Measurements from ENCODE around the gene MKNK2. TPM values are rescaled to one million over a fixed set of nuclear protein-coding genes. Genes with fewer than 3 reads are reported as not detected.
"Not testable (repeated sequence)": the region's sequence is repeated elsewhere in the genome, so short reads cannot be mapped to it uniquely, and the experiment has no call there.

MKNK2 gene
- total RNA-seq, 2 donors from 2014 or later: 90.3 to 107 TPM

GRCh38 chr19:2089001-2089711, 38.1 kb upstream of the MKNK2 start:
- peak overlapping the region; percentile 28 to 62 for H3K27ac ChIP-seq
- H3K36me3 ChIP-seq: no peaks in the 10 kb centered on the region
- TF ChIP-seq CTCF (IDR thresholded peaks at IDR 0.05): no peak
- H3K4me1 ChIP-seq: peaks cover 0 to 63% of the 10 kb centered on the region in 2 donors
- no peaks in the 10 kb centered on the region for H3K9me3 ChIP-seq
- no peak for DNase-seq (ENCODE audit: low spot score)
- no peaks in the 10 kb centered on the region for H3K27me3 ChIP-seq
- no peak overlapping the region for H3K4me3 ChIP-seq

- peak overlapping the region; percentile 5 to 7 for H3K27ac ChIP-seq
- no peaks in the 10 kb centered on the region for H3K27me3 ChIP-seq
- H3K4me1 ChIP-seq: peaks cover 0 to 62% of the 10 kb centered on the region in 2 donors
- H3K36me3 ChIP-seq: no peaks in the 10 kb centered on the region
- TF ChIP-seq CTCF (IDR thresholded peaks at IDR 0.05): no peak
- H3K9me3 ChIP-seq: no peaks in the 10 kb centered on the region
- no peak for DNase-seq (ENCODE audit: low spot score)
- no peak overlapping the region for H3K4me3 ChIP-seq
Observed at GRCh38 chr19:2087621-2088100, 36.6 kb upstream of the MKNK2 start.

GRCh38 chr19:2086695-2087620, 35.9 kb upstream of the MKNK2 start:
- not testable (repeated sequence) for DNase-seq (ENCODE audit: low spot score); H3K4me3 ChIP-seq; H3K27me3 ChIP-seq; H3K36me3 ChIP-seq; H3K9me3 ChIP-seq
- peaks cover 0 to 57% of the 10 kb centered on the region in 2 donors for H3K4me1 ChIP-seq
- H3K27ac ChIP-seq: peak overlapping the region in 1 of 2 donors; percentile 7

GRCh38 chr19:2084993-2085720, 34.1 kb upstream of the MKNK2 start:
- no peaks in the 10 kb centered on the region for H3K36me3 ChIP-seq
- peak; percentile 76 for DNase-seq (ENCODE audit: low spot score)
- peaks cover 0 to 41% of the 10 kb centered on the region in 2 donors for H3K4me1 ChIP-seq
- H3K27me3 ChIP-seq: no peaks in the 10 kb centered on the region
- peak overlapping the region; percentile 46 to 49 for H3K27ac ChIP-seq
- no peaks in the 10 kb centered on the region for H3K9me3 ChIP-seq
- no peak for TF ChIP-seq CTCF (IDR thresholded peaks at IDR 0.05)
- H3K4me3 ChIP-seq: peak overlapping the region in 1 of 2 donors; percentile 11

DNA sequence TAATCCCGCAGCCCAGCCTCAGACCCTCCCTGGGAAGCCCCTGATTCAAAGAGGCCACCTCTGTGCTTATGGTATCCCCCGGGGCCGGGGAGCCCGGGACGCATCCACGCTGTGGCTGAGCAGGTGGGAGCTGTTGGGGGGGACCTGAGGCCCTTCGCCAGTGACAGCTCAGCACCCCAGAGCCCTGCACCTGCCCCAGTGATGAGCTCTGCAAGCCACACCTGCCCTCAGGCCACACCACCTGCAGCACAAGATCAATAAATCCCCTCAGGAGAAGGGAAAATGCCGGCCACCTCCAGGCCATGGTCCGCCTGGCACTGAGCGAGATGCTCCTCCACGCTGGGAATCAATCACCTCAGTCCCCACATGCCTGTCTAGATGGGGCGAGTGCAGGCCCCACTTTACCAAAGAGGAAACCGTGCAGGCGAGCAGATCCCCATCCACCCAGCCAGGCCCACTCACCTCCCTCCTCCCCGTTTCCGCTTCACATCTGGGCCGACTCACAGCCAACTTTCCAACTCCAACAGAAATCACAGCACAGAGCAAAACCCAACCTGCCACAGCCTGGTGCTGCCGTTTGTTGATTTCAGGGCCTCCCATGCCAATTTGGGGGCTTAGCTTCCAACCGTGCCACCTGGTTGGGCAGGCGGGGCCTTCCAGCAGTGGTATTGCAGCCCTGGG, 32.3 kb upstream of the MKNK2 start:
- H3K27me3 ChIP-seq: no peaks in the 10 kb centered on the region
- peaks cover 14% of the 10 kb centered on the region for H3K36me3 ChIP-seq
- H3K9me3 ChIP-seq: no peaks in the 10 kb centered on the region
- no peak overlapping the region for H3K4me3 ChIP-seq
- no peak overlapping the region for H3K27ac ChIP-seq
- DNase-seq (ENCODE audit: low spot score): no peak
- TF ChIP-seq CTCF (IDR thresholded peaks at IDR 0.05): no peak
- H3K4me1 ChIP-seq: peaks cover 0 to 27% of the 10 kb centered on the region in 2 donors
